ENCODE measurements around the gene GOT1.

The GOT1 gene

GRCh38 chr10:99394256-99394655 is 36.2 kb downstream of the GOT1 start:
- DNase-seq = no peak

GRCh38 chr10:99393683-99394082 is 36.7 kb downstream of the GOT1 start:
- no peak for DNase-seq

GRCh38 chr10:99393036-99393435 is 37.4 kb downstream of the GOT1 start:
- DNase-seq = no peak

GRCh38 chr10:99391346-99391745 is 39.1 kb downstream of the GOT1 start:
- no peak for DNase-seq

GRCh38 chr10:99389729-99390480 is 40.5 kb downstream of the GOT1 start:
- DNase-seq = no peak

- DNase-seq = no peak
Observed at GRCh38 chr10:99387541-99387940, 42.9 kb downstream of the GOT1 start.

- DNase-seq = no peak
Observed at GRCh38 chr10:99387071-99387470, 43.4 kb downstream of the GOT1 start.

GRCh38 chr10:99382176-99382575 is 48.2 kb downstream of the GOT1 start:
- no peak for DNase-seq

GRCh38 chr10:99375426-99375825 is 55.0 kb downstream of the GOT1 start:
- DNase-seq = no peak

GRCh38 chr10:99374972-99375371 is 55.5 kb downstream of the GOT1 start:
- no peak for DNase-seq

- DNase-seq = no peak
Observed at GRCh38 chr10:99374526-99374925, 55.9 kb downstream of the GOT1 start.

- no peak for DNase-seq
Observed at GRCh38 chr10:99372546-99373271, 57.7 kb downstream of the GOT1 start.

- DNase-seq = peak; percentile 42
Observed at GRCh38 chr10:99370993-99371392, 59.4 kb downstream of the GOT1 start.

GRCh38 chr10:99369551-99369950 is 60.9 kb downstream of the GOT1 start:
- DNase-seq = no peak

GRCh38 chr10:99369126-99369525 is 61.3 kb downstream of the GOT1 start:
- DNase-seq = no peak

- DNase-seq = no peak
Observed at GRCh38 chr10:99368646-99369045, 61.8 kb downstream of the GOT1 start.

GRCh38 chr10:99366666-99367065 is 63.8 kb downstream of the GOT1 start:
- no peak for DNase-seq

GRCh38 chr10:99365736-99366135 is 64.7 kb downstream of the GOT1 start:
- no peak for DNase-seq

GRCh38 chr10:99365311-99365710 is 65.1 kb downstream of the GOT1 start:
- DNase-seq = no peak

- no peak for DNase-seq
Observed at GRCh38 chr10:99364125-99364524, 66.3 kb downstream of the GOT1 start.

GRCh38 chr10:99360934-99361333 is 69.5 kb downstream of the GOT1 start:
- DNase-seq = no peak

GRCh38 chr10:99358101-99358500 is 72.3 kb downstream of the GOT1 start:
- DNase-seq = no peak

GRCh38 chr10:99357691-99358090 is 72.7 kb downstream of the GOT1 start:
- no peak for DNase-seq

- no peak for DNase-seq
Observed at GRCh38 chr10:99353182-99353581, 77.2 kb downstream of the GOT1 start.

- no peak for DNase-seq
Observed at GRCh38 chr10:99347672-99348071, 82.8 kb downstream of the GOT1 start.

All from NCI-H1694 (cell line).